ENCODE measurements around the gene BOK. TPM values are rescaled to one million over a fixed set of nuclear protein-coding genes. Genes with fewer than 3 reads are reported as not detected.
"Not testable (repeated sequence)": the region's sequence is repeated elsewhere in the genome, so short reads cannot be mapped to it uniquely, and the experiment has no call there.

Gene BOK
- total RNA-seq, 1 donor from 2014 or later: 3.8 TPM

GRCh38 chr2:241551998-241552737 is 6.4 kb upstream of the BOK start:
- peak; percentile 62 for DNase-seq
- intact Hi-C loops (cut with DNase I): no loop called here
- ATAC-seq (ENCODE audit: poor library complexity): peak; percentile 59

- no peak for ATAC-seq (ENCODE audit: poor library complexity)
- intact Hi-C loops (cut with DNase I): no loop called here
- DNase-seq: no peak
Observed at GRCh38 chr2:241553512-241553830, 5.1 kb upstream of the BOK start.

- intact Hi-C loops (cut with DNase I): no loop called here
- ATAC-seq (ENCODE audit: poor library complexity) (no peak), DNase-seq (no peak)
Observed at GRCh38 chr2:241553981-241554380, 4.6 kb upstream of the BOK start.

- intact Hi-C loops (cut with DNase I): no loop called here
- DNase-seq (no peak), ATAC-seq (ENCODE audit: poor library complexity) (no peak)
Observed at GRCh38 chr2:241554610-241555322, 3.8 kb upstream of the BOK start.

- no peak for DNase-seq
- intact Hi-C loops (cut with DNase I): no loop called here
- no peak for ATAC-seq (ENCODE audit: poor library complexity)
Observed at GRCh38 chr2:241555711-241556110, 2.8 kb upstream of the BOK start.

GRCh38 chr2:241556746-241557145 is 1.8 kb upstream of the BOK start:
- intact Hi-C loops (cut with DNase I): no loop called here
- DNase-seq (no peak), ATAC-seq (ENCODE audit: poor library complexity) (no peak)

- intact Hi-C loops (cut with DNase I): no loop called here
- ATAC-seq (ENCODE audit: poor library complexity): peak; percentile 48
- peak; percentile 41 for DNase-seq
Observed at GRCh38 chr2:241559323-241560161, 997 bp downstream of the BOK start.

- ATAC-seq (ENCODE audit: poor library complexity): no peak
- intact Hi-C loops (cut with DNase I): no loop called here
- DNase-seq: no peak
Observed at GRCh38 chr2:241560162-241560882, 1.8 kb downstream of the BOK start.

GRCh38 chr2:241560883-241561474 is 2.4 kb downstream of the BOK start:
- intact Hi-C loops (cut with DNase I): no loop called here
- peak; percentile 38 for DNase-seq
- ATAC-seq (ENCODE audit: poor library complexity): no peak

GRCh38 chr2:241561832-241562231 is 3.3 kb downstream of the BOK start:
- peak; percentile 76 for DNase-seq
- intact Hi-C loops (cut with DNase I): no loop called here

GRCh38 chr2:241562269-241562891 is 3.8 kb downstream of the BOK start:
- intact Hi-C loops (cut with DNase I): no loop called here
- ATAC-seq (ENCODE audit: poor library complexity) (no peak), DNase-seq (no peak)

More at GRCh38 chr2:241561832-241562231, 3.3 kb downstream of the BOK start:
- peak; percentile 47 for ATAC-seq (ENCODE audit: poor library complexity)

- DNase-seq (no peak), ATAC-seq (ENCODE audit: poor library complexity) (no peak)
- intact Hi-C loops (cut with DNase I): no loop called here
Observed at GRCh38 chr2:241563031-241563507, 4.5 kb downstream of the BOK start.

- peak; percentile 38 for DNase-seq
- ATAC-seq (ENCODE audit: poor library complexity): no peak
- intact Hi-C loops (cut with DNase I): no loop called here
Observed at GRCh38 chr2:241563571-241563980, 5.0 kb downstream of the BOK start.

- ATAC-seq (ENCODE audit: poor library complexity) (no peak), DNase-seq (peak; percentile 39)
- intact Hi-C loops (cut with DNase I): no loop called here
Observed at GRCh38 chr2:241563981-241564595, 5.5 kb downstream of the BOK start.

- no peak for DNase-seq
- intact Hi-C loops (cut with DNase I): no loop called here
- ATAC-seq (ENCODE audit: poor library complexity): no peak
Observed at GRCh38 chr2:241564596-241565410, 6.3 kb downstream of the BOK start.

GRCh38 chr2:241565411-241565810 is 6.9 kb downstream of the BOK start:
- DNase-seq (no peak), ATAC-seq (ENCODE audit: poor library complexity) (no peak)
- intact Hi-C loops (cut with DNase I): no loop called here

- DNase-seq; ATAC-seq (ENCODE audit: poor library complexity); intact Hi-C loops (cut with DNase I): not testable (repeated sequence)
Observed at GRCh38 chr2:241566021-241566420, 7.5 kb downstream of the BOK start.
